ENCODE data around the gene APH1B. TPM values are rescaled to one million over a fixed set of nuclear protein-coding genes. Genes with fewer than 3 reads are reported as not detected.

The APH1B gene
- total and polyA plus RNA-seq, 7 donors, result 1.2 to 7.0 (median 3.8) TPM

DNA sequence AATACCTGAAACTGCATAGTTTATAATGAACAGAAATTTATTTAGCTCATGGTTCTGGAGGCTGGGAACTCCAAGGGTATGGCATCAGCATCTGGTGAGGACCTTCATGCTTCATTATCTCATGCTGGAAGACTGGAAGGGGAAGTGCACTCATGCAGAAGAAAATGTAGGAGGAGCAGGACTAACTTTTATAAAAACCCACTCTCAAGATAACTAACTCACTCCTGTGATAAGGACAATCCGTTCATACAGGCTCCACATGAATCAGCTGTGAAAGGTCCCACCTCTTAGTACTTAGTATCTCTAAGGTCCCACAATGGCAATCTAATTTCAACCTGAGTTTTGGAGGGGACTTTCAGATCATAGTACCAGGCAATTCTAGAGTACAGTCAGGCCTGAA is 33.6 kb upstream of the APH1B start:
- no peak for ATAC-seq

DNA sequence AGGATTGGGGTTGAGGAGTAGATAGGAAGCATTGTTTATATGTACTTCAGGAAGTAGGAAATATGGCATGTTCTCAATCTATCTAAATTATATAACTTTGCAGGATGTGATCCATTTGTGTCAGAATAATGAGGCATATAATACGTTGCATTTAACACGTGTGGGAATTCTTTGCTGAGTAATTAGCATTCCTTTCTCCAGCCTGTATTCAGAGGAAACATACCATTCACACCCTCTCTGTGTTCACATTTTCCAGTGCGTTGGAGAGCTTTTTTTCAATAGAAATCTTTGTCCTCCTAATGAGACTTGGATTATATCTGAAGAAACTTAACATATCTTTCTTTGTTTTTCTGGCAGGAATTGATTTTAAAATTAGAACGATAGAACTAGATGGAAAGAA is 33.0 kb upstream of the APH1B start:
- H3K27me3 ChIP-seq (ENCODE audit: insufficient read depth in 3 of 3, low read length in 2 of 3), result no peaks in the 10 kb centered on the region
- H3K9me3 ChIP-seq, result no peaks in the 10 kb centered on the region
- 17 to 25% (median 21%) methylated on average over 4 of the region's 4 CpGs for WGBS, 3 donors
- H3K4me1 ChIP-seq, result peaks cover 23% of the 10 kb centered on the region
- TF ChIP-seq, protein P1, sequence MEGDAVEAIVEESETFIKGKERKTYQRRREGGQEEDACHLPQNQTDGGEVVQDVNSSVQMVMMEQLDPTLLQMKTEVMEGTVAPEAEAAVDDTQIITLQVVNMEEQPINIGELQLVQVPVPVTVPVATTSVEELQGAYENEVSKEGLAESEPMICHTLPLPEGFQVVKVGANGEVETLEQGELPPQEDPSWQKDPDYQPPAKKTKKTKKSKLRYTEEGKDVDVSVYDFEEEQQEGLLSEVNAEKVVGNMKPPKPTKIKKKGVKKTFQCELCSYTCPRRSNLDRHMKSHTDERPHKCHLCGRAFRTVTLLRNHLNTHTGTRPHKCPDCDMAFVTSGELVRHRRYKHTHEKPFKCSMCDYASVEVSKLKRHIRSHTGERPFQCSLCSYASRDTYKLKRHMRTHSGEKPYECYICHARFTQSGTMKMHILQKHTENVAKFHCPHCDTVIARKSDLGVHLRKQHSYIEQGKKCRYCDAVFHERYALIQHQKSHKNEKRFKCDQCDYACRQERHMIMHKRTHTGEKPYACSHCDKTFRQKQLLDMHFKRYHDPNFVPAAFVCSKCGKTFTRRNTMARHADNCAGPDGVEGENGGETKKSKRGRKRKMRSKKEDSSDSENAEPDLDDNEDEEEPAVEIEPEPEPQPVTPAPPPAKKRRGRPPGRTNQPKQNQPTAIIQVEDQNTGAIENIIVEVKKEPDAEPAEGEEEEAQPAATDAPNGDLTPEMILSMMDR (IDR thresholded peaks at IDR 0.05), result no peak
- ATAC-seq (no peak), DNase-seq (no peak)
- intact Hi-C loops (cut with DNase I), result no loop called here
- H3K4me3 ChIP-seq, result no peak overlapping the region
- no peaks in the 10 kb centered on the region for H3K36me3 ChIP-seq (ENCODE audit: insufficient read depth in 1 of 2, low read depth in 1 of 2)
- peak overlapping the region; percentile 37 for H3K27ac ChIP-seq

More for the DNA sequence above, 33.6 kb upstream of the APH1B start:
- DNase-seq, result no peak
- TF ChIP-seq, protein P1 (IDR thresholded peaks at IDR 0.05), result no peak
- no peaks in the 10 kb centered on the region for H3K9me3 ChIP-seq
- intact Hi-C loops (cut with DNase I), result no loop called here
- no peaks in the 10 kb centered on the region for H3K27me3 ChIP-seq (ENCODE audit: insufficient read depth in 3 of 3, low read length in 2 of 3)
- WGBS, 3 donors, result 74 to 87% (median 81%) methylated on average over 1 of the region's 1 CpG
- H3K27ac ChIP-seq, result peak overlapping the region; percentile 24
- H3K4me3 ChIP-seq, result no peak overlapping the region
- peaks cover 25% of the 10 kb centered on the region for H3K4me1 ChIP-seq
- no peaks in the 10 kb centered on the region for H3K36me3 ChIP-seq (ENCODE audit: insufficient read depth in 1 of 2, low read depth in 1 of 2)

DNA sequence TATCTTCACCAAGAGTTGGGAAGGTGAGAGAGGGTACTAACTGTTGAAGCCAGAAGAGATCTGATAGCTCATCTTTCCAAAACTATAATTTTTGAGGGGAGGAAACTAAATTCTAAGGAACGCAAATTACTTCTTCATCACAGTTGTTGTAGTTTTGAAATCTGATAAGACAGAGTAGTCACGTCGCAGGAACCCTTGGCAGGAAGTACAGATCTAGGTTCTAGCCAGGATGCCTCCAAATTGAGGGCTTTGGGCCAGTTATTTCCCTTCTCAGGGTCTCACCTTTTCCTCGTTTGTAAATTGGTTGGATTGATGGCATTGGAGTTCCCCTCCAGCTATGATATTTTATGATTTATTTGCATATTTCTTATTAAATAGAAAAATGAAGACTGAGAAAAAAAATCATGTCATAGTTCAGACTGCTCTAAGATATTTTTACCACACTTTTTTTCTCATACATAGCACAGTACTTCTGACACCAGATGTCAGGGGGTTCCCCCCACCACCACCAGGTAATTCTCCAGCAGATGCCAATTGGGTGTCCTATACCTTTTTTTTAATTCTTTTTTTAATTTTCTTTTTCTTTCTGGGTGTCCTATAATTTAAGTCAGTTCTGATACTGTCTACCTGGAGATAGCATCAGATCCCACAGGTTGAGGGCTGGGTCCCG is 32.3 kb upstream of the APH1B start:
- TF ChIP-seq, protein P1 (IDR thresholded peaks at IDR 0.05), result no peak
- 29 to 37% (median 30%) methylated on average over 5 of the region's 5 CpGs for WGBS, 3 donors
- intact Hi-C loops (cut with DNase I), result no loop called here

DNA sequence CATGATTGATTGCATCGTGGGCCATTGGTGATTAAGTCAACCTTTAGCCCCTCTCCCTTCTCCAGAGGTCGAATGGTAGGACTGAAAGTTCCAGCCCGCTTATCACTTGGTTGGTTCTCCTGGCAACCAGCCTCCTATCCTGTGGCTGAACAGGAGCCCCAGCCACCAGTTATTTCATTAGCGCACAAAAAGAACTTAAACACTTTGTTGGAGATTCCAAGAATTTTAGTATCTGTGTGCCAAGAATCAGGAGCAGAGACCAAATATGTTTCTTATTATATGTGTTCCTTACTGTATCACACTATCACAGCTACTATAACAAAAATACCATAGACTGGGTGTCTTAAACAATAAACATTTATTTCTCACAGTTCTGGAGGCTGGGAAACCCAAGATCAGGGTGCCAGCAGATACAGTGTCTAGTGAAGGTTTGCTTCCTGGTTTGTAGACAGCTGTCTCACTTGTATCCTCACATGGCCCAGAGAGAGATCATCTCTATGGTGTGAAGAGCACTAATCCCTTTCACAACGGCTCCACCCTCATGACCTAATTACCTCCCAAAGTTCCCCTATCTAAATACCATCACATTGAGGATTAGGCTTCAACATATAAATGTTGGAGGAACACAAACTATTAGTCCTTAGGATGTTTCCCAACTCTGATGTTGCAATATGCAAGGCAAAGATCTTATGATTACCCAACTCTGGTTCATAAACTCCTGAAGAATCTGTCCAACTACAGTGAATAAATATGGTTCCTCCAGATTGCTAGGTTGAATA is 30.5 kb upstream of the APH1B start:
- H3K4me3 ChIP-seq, result no peak overlapping the region
- intact Hi-C loops (cut with DNase I), result no loop called here
- no peaks in the 10 kb centered on the region for H3K9me3 ChIP-seq
- H3K4me1 ChIP-seq, result peaks cover 23% of the 10 kb centered on the region
- H3K27me3 ChIP-seq (ENCODE audit: insufficient read depth in 3 of 3, low read length in 2 of 3), result no peaks in the 10 kb centered on the region
- ATAC-seq (peak; percentile 79 to 94 (median 86)), DNase-seq (no peak)
- peak overlapping the region; percentile 64 for H3K27ac ChIP-seq
- peaks cover 0 to 8% of the 10 kb centered on the region in 2 donors for H3K36me3 ChIP-seq (ENCODE audit: insufficient read depth in 1 of 2, low read depth in 1 of 2)
- TF ChIP-seq, protein P1 (IDR thresholded peaks at IDR 0.05), result no peak
- WGBS, 3 donors, result 71 to 80% (median 73%) methylated on average over 5 of the region's 5 CpGs

More for the DNA sequence above, 32.3 kb upstream of the APH1B start:
- H3K4me1 ChIP-seq, result peaks cover 23% of the 10 kb centered on the region
- no peaks in the 10 kb centered on the region for H3K27me3 ChIP-seq (ENCODE audit: insufficient read depth in 3 of 3, low read length in 2 of 3)
- no peaks in the 10 kb centered on the region for H3K9me3 ChIP-seq
- H3K27ac ChIP-seq, result peak overlapping the region; percentile 37
- H3K4me3 ChIP-seq, result no peak overlapping the region
- DNase-seq, result no peak
- no peak for ATAC-seq
- H3K36me3 ChIP-seq (ENCODE audit: insufficient read depth in 1 of 2, low read depth in 1 of 2), result peaks cover 0 to 1% of the 10 kb centered on the region in 2 donors

All from psoas muscle (tissue), 8 donors.